ENCODE data around the gene BMPR1A. TPM values are rescaled to one million over a fixed set of nuclear protein-coding genes. Genes with fewer than 3 reads are reported as not detected.
A peak's percentile ranks its signal among the peaks of the same experiment; 100 is the strongest.

BMPR1A gene
- total RNA-seq, 1 donor from 2014 or later, result 76.0 TPM

- intact Hi-C loops (cut with DNase I), result no loop called here
- ATAC-seq (peak; percentile 59), DNase-seq (ENCODE audit: low spot score) (no peak)
These were observed 29.9 kb downstream of the BMPR1A start for GRCh38 chr10:86786368-86786767.

- ATAC-seq (no peak), DNase-seq (ENCODE audit: low spot score) (no peak)
- intact Hi-C loops (cut with DNase I), result no loop called here
These were observed 34.0 kb downstream of the BMPR1A start for GRCh38 chr10:86790394-86790793.

GRCh38 chr10:86792461-86793167 lies 36.2 kb downstream of the BMPR1A start:
- no peak for ATAC-seq
- DNase-seq (ENCODE audit: low spot score), result no peak
- intact Hi-C loops (cut with DNase I), result no loop called here

DNA sequence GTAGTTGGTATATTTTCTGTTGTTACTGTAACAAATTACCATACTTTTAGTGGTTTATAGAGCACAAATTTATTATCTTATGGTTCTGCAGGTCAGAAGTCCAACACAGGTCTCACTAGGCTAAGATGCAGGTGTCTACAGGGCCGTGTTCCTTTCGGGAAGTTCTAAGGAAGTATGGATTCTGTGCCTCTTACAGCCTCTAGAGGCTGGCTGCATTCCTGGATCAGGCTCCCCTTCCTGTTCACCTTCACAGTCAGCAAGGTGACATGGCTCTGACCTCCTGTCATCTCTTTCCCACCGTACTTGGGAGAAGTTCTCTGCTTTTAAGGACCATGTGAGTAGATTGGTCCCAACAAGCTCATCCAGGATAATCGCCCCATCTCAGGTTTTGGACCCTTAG lies 37.3 kb downstream of the BMPR1A start:
- intact Hi-C loops (cut with DNase I), result no loop called here
- no peak for ATAC-seq
- DNase-seq (ENCODE audit: low spot score), result no peak

- ATAC-seq, result peak; percentile 76
- intact Hi-C loops (cut with DNase I), result no loop called here
- no peak for DNase-seq (ENCODE audit: low spot score)
These were observed 38.9 kb downstream of the BMPR1A start for GRCh38 chr10:86795353-86795752.

DNA sequence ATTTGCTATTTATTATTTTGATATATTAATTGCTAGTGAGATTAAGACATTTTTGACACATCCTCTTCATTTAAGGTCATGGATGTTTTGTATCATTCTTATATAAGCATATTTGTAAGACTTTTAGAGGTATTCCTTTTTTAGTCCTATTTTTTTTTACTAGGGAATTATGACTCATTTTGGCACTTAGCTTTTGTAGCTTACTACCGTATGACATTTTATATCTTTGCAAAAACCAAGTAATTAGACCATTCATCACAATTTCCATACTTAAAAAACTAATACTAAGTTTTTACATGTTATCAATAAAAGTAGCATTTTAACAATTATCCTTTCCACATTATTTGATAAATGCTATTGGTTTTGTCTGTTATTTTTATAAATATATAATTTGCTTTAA lies 41.6 kb downstream of the BMPR1A start:
- DNase-seq (ENCODE audit: low spot score) (no peak), ATAC-seq (no peak)
- intact Hi-C loops (cut with DNase I), result no loop called here

- peak; percentile 82 for ATAC-seq
- intact Hi-C loops (cut with DNase I), result no loop called here
- no peak for DNase-seq (ENCODE audit: low spot score)
These were observed 42.2 kb downstream of the BMPR1A start for GRCh38 chr10:86798611-86799010.

DNA sequence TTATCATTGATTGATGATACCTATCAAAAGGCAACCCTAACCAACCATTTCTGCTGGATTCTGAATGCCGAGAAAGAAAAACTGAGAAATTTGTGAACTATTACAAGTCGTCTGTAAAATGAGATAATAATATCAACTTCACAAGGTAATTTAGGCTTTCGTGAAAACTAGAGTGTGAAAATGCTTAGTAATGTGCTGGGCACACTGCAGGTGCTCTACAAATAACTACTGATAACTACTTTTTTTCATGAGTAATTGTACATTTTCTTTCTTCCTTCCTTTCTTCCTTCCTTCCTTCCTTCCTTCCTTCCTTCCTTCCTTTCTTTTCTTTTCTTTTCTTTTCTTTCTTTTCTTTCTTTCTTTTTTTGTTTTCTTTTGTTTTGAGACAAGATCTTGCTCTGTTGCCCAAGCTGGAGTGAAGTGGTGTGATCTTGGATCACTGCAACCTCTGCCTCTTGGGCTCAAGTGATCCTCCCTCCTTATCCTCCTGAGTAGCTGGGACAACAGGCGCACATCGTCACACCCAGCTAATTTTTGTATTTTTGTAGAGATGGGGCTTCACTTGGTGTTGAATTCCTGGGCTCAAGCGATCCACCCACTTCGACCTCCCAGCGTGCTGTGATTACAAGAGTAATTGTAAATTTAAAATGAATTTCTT lies 42.9 kb downstream of the BMPR1A start:
- ATAC-seq, result no peak
- intact Hi-C loops (cut with DNase I), result no loop called here
- DNase-seq (ENCODE audit: low spot score), result no peak

DNA sequence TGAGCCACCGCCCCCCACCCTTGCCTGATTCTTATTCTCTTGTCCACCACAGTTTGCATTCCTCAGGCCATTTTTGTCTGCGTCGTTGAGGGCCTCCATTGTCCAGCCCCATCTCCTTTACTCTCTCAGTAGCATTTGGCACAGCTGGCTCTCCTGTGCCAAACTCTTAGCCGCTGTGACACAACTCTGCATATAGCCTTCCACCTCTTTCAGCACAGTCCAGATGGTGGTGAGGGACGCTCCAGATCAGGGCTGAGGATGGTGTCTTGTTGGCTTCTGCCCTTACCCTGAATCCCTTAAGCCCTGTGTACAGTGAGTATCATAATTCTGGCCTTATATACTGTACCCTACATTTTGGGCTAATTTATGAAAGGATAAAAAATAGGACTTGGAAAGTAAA lies 45.6 kb downstream of the BMPR1A start:
- no peak for ATAC-seq
- intact Hi-C loops (cut with DNase I), result no loop called here
- no peak for DNase-seq (ENCODE audit: low spot score)

DNA sequence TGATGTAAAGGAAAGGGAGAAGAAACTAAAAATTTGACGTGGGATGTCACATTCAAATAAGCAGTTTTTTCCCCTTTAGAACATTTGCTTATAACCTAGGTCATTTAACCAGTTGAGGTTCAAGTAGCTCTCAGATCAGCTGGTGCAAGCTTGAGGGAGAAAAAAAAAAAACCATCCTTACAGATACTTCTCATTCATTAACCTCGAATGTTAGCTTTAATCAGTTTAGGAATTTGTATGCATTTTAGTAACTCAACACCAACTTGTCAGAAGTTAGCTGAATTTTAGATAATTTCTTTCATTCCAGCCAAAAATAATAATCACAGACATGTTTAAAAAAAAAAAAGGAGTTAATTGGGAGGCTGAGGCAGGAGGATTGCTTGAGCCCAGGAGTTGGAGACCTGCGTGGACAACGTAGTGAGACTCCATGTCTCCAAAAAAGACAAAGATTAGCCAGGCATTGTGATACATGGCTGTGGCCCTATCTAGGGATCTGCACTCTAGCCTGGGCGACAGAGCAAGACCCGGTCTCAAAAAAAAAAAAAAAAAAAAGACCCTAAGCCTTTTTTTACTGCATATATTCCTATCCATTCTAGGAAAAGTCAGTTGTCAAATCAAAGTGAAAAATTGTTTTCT lies 46.2 kb downstream of the BMPR1A start:
- DNase-seq (ENCODE audit: low spot score), result no peak
- ATAC-seq, result no peak
- intact Hi-C loops (cut with DNase I), result no loop called here

GRCh38 chr10:86803156-86803555 lies 46.7 kb downstream of the BMPR1A start:
- ATAC-seq, result no peak
- DNase-seq (ENCODE audit: low spot score), result no peak

DNA sequence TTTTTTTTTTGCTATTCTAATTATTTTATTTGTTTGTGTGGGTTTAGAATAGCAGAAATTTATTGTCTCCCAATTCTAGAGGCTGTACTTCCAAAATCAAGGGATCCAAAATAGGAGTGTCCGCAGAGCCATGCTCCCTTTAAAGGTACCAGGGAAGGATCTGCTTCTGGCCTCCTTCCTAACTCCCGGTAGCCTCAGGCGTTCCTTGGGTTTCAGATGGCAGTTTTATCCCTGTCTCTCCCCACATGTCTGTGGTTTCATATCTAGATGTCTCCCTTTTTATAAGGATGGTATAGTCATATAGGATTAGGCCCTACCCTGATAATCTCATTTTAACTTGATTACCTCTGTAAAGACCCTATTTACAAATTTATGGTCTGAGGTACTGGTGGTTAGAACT lies 48.4 kb downstream of the BMPR1A start:
- DNase-seq (ENCODE audit: low spot score), result no peak
- no peak for ATAC-seq
- intact Hi-C loops (cut with DNase I), result no loop called here

More at GRCh38 chr10:86803156-86803555, 46.7 kb downstream of the BMPR1A start:
- intact Hi-C loops (cut with DNase I), result no loop called here

GRCh38 chr10:86813101-86813500 lies 56.7 kb downstream of the BMPR1A start:
- DNase-seq (ENCODE audit: low spot score), result no peak
- intact Hi-C loops (cut with DNase I), result no loop called here
- peak; percentile 36 for ATAC-seq

- no peak for DNase-seq (ENCODE audit: low spot score)
- no peak for ATAC-seq
- intact Hi-C loops (cut with DNase I), result no loop called here
These were observed 57.6 kb downstream of the BMPR1A start for GRCh38 chr10:86813982-86814381.

GRCh38 chr10:86815035-86815617 lies 58.7 kb downstream of the BMPR1A start:
- DNase-seq (ENCODE audit: low spot score), result no peak
- ATAC-seq, result peak; percentile 72
- intact Hi-C loops (cut with DNase I), result no loop called here

DNA sequence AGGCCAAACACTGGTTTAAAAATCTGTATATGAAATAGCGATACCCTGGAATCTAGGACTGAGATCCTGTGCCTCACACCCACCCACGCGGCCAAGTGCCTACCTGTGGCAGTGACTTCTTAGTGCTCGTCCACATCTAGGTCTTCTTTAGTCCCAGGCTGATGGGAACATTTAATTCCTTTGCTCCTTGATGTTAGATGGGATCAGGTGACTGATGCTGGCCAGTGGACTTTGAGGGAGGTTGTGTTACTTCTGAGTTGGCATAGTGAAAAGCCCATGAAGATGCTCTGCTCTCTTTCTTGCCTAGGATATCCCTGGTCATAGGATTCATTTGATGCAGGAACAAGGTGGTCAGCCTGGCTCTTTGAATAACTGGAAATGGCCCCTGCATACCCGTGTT lies 59.2 kb downstream of the BMPR1A start:
- no peak for DNase-seq (ENCODE audit: low spot score)
- intact Hi-C loops (cut with DNase I), result no loop called here
- no peak for ATAC-seq

DNA sequence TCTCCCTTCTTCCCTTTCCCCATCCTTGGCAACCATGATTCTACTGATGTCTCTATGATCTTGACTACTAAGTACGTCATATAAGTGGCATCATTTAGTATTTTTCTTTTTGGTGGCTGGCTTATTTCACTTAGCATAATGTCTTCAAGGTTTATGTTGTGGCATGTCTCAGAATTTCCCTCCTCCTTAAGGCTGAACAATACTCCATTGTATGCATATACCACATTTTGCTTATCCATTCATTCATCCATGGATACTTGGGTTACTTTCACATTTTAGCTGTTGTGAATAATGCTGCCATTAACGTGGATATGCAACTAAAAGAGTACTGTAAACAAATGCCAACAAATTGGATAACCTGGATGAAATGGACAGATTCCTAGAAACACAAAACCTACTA lies 60.8 kb downstream of the BMPR1A start:
- intact Hi-C loops (cut with DNase I), result no loop called here
- ATAC-seq, result no peak
- DNase-seq (ENCODE audit: low spot score), result no peak

DNA sequence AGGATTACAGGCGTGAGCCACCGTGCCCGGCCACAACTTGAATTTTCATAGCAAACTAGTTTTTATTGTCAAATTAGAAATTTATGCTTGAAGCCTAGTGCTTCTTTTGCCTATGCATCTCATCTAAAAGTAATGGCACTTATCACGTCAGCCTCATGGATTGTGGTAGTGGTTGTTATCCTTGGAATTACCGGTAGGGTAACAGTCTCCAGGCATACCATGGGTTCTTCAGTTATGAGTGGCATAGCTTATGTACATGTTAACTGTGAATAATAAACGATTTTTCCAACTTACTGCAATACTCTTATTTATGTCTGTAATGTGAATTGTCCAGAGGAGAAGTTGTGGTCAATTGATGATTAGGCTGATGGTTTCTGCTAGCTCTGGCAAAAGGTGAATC lies 63.1 kb downstream of the BMPR1A start:
- DNase-seq (ENCODE audit: low spot score) (no peak), ATAC-seq (no peak)
- intact Hi-C loops (cut with DNase I), result no loop called here

DNA sequence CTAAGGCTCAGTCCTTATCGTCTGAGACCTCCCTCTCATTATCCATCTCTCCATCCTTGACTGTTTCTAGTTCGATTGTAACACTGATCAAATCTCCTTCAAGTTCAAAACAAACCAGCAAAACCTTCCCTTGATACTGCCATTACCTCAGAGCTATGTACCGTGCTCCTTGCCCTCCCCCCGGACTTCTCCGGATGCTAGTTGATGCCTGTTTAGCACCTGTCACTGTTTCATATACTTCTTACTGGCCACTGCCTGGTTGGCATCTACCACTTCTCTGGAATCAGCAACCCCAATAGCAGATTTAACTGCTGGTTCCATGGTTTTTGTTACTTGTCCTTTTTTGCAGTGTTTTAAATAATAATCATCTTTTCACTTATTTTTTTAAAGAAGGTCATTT lies 64.1 kb downstream of the BMPR1A start:
- no peak for DNase-seq (ENCODE audit: low spot score)
- no peak for ATAC-seq
- intact Hi-C loops (cut with DNase I), result no loop called here

DNA sequence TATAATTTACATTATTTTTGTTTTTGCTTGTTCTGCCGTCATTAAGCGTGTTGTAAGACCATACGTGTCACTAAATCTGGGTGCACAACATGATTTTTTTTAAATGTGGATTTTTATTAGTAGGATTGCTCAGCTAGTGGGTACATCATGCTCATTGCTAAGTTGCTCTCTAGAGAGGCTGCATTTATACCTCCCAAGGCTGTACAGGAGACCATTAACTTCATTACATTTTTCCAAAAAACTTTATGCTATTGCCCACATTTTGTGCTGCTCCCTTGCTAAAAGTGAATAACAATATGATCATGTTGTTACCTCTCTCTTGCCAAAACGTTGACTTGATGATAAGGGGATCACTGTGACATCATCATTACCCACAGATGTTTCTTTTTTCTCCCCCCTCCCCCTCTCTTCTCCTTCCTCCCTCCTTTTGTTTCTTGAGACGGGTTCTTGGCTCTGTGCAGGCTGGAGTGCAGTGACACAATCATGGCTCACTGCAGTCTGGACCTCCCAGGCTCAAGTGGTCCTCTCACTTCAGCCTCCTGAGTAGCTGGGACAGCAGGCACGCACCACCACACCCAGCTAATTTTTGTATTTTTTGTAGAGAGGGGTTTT lies 65.1 kb downstream of the BMPR1A start:
- intact Hi-C loops (cut with DNase I), result no loop called here
- DNase-seq (ENCODE audit: low spot score) (no peak), ATAC-seq (no peak)

All from sciatic nerve (tissue), 2 donors.